ENCODE measurements around the gene BCL2L13. TPM values are rescaled to one million over a fixed set of nuclear protein-coding genes. Genes with fewer than 3 reads are reported as not detected.

BCL2L13 gene
- total RNA-seq, 1 donor from 2014 or later = 40.8 TPM

DNA sequence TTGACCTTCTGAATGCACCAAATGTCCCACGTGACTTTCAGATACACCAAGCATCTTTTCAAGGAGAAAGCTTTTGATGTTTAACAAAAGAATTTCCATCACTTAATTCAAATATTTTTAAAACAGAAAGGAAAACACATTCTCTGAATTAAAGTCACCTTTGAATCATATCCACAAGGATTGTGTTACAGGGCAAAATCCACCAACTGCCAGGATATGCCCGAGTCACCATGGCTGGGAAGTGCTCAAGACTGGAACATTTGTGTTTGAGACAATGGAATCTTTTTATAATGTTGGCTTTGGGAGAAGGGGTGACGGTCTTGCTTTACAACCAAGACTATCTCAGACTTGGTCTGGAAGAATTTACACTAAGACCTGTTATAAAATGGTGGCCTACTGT, 94.9 kb downstream of the BCL2L13 start:
- no peak for ATAC-seq
- peaks cover 76% of the 10 kb centered on the region for H3K36me3 ChIP-seq
- no peaks in the 10 kb centered on the region for H3K27me3 ChIP-seq

DNA sequence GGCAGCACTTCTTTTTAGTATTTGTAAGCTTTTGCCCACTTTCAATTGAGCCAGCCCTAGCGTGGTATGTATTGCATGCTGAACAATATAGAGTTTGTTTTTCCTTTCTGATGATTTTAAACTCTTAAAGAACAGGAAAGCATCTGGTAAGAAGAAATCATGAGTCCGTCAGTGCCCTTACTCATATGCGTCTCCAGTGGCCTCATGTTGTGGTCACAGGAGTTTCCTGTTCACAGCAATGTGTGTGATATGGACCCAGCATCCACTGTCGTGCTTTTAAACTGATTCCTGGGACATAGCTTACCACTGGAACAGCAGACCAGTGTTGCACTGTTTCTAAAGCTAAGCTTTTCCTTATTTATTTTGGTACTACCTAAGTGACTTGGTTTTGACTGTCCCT, 95.6 kb downstream of the BCL2L13 start:
- Histone ChIP-seq H3K4me3 (no peak overlapping the region), H3K9me3 (no peaks in the 10 kb centered on the region), H3K27ac (no peak overlapping the region), H3K36me3 (peaks cover 80% of the 10 kb centered on the region), H3K27me3 (no peaks in the 10 kb centered on the region), H3K4me1 (no peaks in the 10 kb centered on the region)
- TF ChIP-seq, protein P1, sequence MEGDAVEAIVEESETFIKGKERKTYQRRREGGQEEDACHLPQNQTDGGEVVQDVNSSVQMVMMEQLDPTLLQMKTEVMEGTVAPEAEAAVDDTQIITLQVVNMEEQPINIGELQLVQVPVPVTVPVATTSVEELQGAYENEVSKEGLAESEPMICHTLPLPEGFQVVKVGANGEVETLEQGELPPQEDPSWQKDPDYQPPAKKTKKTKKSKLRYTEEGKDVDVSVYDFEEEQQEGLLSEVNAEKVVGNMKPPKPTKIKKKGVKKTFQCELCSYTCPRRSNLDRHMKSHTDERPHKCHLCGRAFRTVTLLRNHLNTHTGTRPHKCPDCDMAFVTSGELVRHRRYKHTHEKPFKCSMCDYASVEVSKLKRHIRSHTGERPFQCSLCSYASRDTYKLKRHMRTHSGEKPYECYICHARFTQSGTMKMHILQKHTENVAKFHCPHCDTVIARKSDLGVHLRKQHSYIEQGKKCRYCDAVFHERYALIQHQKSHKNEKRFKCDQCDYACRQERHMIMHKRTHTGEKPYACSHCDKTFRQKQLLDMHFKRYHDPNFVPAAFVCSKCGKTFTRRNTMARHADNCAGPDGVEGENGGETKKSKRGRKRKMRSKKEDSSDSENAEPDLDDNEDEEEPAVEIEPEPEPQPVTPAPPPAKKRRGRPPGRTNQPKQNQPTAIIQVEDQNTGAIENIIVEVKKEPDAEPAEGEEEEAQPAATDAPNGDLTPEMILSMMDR (IDR thresholded peaks at IDR 0.05) = no peak
- ATAC-seq (no peak), DNase-seq (no peak)
- intact Hi-C loops (cut with DNase I) = no loop called here

More for the DNA sequence above, 94.9 kb downstream of the BCL2L13 start:
- Histone ChIP-seq H3K4me1 (no peaks in the 10 kb centered on the region), H3K9me3 (no peaks in the 10 kb centered on the region), H3K27ac (no peak overlapping the region), H3K4me3 (no peak overlapping the region)
- DNase-seq = no peak
- TF ChIP-seq, protein P1 (IDR thresholded peaks at IDR 0.05) = no peak
- intact Hi-C loops (cut with DNase I) = no loop called here

DNA sequence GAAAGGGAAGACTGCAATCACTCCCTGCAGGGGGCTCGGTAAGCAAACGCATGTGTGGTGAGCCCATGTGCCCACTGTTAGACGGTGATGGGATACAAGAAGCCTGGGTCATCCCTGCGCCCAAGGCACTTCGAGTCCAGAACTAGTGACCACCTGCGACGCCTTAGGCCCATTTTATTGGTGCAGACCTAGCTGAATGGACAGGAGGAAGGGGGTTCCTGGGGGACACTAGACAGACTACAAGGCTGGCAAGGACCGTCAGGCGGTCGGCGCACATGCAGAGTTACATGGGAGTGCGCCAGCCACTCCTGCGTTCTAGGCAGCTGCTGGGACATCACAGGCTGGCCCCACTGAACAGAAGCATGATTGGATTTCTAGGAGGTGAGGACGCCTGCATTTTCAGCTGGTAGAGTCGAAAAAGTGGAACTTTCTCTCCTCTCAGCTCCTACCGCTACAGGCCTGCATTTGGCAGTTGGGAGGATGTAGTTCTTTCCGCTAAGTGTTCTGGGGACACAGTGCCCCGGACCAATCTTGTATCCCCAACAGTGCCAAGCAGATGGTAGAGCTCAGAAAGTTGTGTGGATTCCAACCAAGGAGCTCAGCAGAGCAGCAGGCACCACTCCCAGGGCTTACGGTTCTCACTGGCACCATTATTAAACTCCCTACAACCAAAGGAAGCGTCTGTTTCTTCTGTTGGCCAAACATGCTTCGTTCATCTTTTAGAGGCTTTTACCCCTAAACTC, 100.0 kb downstream of the BCL2L13 start:
- no peak overlapping the region for H3K27ac ChIP-seq
- no peaks in the 10 kb centered on the region for H3K4me1 ChIP-seq
- TF ChIP-seq, protein P1 (IDR thresholded peaks at IDR 0.05) = no peak
- H3K4me3 ChIP-seq = no peak overlapping the region
- ATAC-seq (no peak), DNase-seq (no peak)
- no peaks in the 10 kb centered on the region for H3K9me3 ChIP-seq
- intact Hi-C loops (cut with DNase I) = no loop called here
- H3K27me3 ChIP-seq = no peaks in the 10 kb centered on the region
- peaks cover 40% of the 10 kb centered on the region for H3K36me3 ChIP-seq

DNA sequence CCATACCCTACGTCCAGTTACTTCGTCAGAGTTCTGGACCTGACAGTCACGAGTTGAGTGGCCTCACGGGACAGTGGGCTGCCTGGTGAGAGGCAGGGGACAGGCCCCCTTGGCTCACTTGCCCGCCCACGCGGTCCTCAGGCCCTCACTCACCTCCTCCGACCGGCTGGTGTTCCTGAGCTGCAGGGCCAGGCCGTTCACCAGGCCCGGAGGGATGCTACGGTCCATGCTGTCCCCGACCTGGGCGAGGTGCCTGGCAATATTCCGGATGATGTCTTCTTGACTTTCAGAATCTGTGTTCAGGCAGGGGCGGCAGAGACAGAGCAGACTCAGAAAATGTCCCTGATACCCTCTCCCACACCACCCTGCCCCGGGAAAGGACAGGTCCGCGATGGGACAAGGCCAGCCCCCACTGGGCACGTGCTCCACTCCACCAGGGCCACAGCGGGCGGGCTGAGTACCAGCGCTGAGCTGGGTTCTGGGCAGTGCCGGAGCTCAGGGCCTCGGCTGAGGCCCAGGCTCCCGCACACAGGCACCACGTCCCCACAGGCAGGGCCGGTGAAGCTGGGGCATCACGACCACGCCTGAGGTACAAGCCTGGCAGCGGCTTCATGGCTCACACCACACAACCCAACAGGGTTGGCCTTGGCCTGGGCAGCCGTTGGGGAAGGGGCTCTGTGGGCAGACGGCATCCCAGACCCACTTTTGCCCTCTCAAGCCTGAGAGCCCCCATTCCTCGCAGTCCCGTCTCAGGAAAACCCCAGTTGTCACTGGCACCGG, 100.8 kb downstream of the BCL2L13 start:
- DNase-seq = no peak

DNA sequence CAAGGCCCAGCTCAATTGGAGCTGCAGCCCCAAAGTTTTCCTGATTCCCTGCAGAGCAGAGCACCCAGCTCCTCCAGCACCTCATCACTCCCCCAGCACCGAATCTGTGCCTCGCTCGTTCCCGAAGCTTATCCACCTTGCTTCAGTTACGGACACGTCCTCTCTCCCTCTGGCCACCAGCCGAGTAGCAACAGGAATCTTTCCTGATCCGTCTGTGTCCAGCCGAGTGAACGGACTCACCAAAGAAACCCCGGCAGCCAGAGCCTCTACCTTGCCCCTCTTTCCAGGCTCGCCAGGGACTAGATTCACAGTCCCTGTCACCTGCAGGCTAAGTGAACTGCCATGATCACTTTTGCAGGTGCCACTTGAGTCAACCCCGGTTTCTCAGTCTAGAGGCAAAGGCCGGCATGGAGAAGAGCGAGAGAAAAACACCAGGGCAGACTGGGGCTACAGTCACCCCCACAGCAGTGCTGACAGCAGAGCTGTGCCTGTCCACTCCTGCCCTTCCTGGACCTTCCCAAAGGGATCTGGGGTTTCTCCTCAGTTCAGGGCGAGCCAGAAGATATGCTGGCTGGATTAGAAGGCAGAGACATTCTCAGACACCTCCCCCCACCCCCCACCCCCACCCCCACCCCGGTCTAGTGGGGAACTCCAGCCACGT, 103.4 kb downstream of the BCL2L13 start:
- H3K9me3 ChIP-seq = no peaks in the 10 kb centered on the region
- intact Hi-C loops (cut with DNase I) = no loop called here
- H3K36me3 ChIP-seq = peaks cover 16% of the 10 kb centered on the region
- H3K4me1 ChIP-seq = no peaks in the 10 kb centered on the region
- H3K27me3 ChIP-seq = no peaks in the 10 kb centered on the region
- DNase-seq (no peak), ATAC-seq (no peak)
- no peak overlapping the region for H3K27ac ChIP-seq
- no peak overlapping the region for H3K4me3 ChIP-seq
- TF ChIP-seq, protein P1 (IDR thresholded peaks at IDR 0.05) = no peak

More for the DNA sequence above, 100.8 kb downstream of the BCL2L13 start:
- H3K27ac ChIP-seq = no peak overlapping the region
- no peaks in the 10 kb centered on the region for H3K27me3 ChIP-seq
- H3K4me1 ChIP-seq = no peaks in the 10 kb centered on the region
- ATAC-seq = no peak
- peaks cover 32% of the 10 kb centered on the region for H3K36me3 ChIP-seq
- H3K4me3 ChIP-seq = no peak overlapping the region
- intact Hi-C loops (cut with DNase I) = no loop called here
- TF ChIP-seq, protein P1 (IDR thresholded peaks at IDR 0.05) = no peak
- H3K9me3 ChIP-seq = no peaks in the 10 kb centered on the region

Data from upper lobe of right lung (tissue), 1 donor.